Thymus (tissue), 11 donors: Measurements from ENCODE around the gene PRR33. TPM values are rescaled to one million over a fixed set of nuclear protein-coding genes. Genes with fewer than 3 reads are reported as not detected.
A peak's percentile ranks its signal among the peaks of the same experiment; 100 is the strongest.

Experiments used
- DNase-seq, 9 donors: peaks; one replicate each; pipeline ENCODE4 v3.0.0-alpha.2; 2013; ENCODE audit warnings: low spot score in 9 of 9, low read depth in 6 of 9, missing footprints in 1 of 9
- H3K27ac ChIP-seq, 2 donors: one replicate each; pipeline ENCODE4 v1.5.1; 2013; ENCODE audit warnings: control low read depth in 1 of 2, low read depth in 1 of 2, low read length in 1 of 2, mild to moderate bottlenecking in 1 of 2, moderate library complexity in 1 of 2
- H3K27me3 ChIP-seq, 2 donors: one replicate each; pipeline ENCODE4 v1.5.1; 2013; ENCODE audit warnings: low read length in 1 of 2; ENCODE audit not compliant: control insufficient read depth in 2 of 2, insufficient read depth in 1 of 2
- H3K36me3 ChIP-seq, 2 donors: one replicate each; pipeline ENCODE4 v1.5.1; 2013; ENCODE audit warnings: low read length in 1 of 2, mild to moderate bottlenecking in 1 of 2, moderate library complexity in 1 of 2; ENCODE audit not compliant: control insufficient read depth in 2 of 2, insufficient read depth in 2 of 2
- H3K4me1 ChIP-seq, 2 donors: one replicate each; pipeline ENCODE4 v1.5.1; 2013; ENCODE audit warnings: low read length in 2 of 2; ENCODE audit not compliant: control insufficient read depth in 2 of 2, insufficient read depth in 2 of 2
- H3K4me3 ChIP-seq, 2 donors: one replicate each; pipeline ENCODE4 v1.5.1; 2013; ENCODE audit warnings: low read length in 2 of 2, control low read depth in 1 of 2, mild to moderate bottlenecking in 1 of 2
- H3K9me3 ChIP-seq, 2 donors: one replicate each; pipeline ENCODE4 v1.5.1; 2013; ENCODE audit warnings: low read length in 1 of 2, mild to moderate bottlenecking in 1 of 2; ENCODE audit not compliant: control insufficient read depth in 2 of 2, insufficient read depth in 1 of 2
- WGBS: extraction: QIAGEN DNeasy Blood & Tissue Kit; methylation state at CpG from one replicate; pipeline ENCODE4 v1.1.7; 2013; 5-methylcytosine and 5-hydroxymethylcytosine counted together
- polyA plus RNA-seq: library from polyadenylated mRNA; stranded (reverse); fragments of 200-250 nt; gene quantifications from one replicate; pipeline ENCODE4 v1.2.3, GENCODE V29; 2013
- total RNA-seq: library from RNA; stranded (reverse); fragments of 120-200 nt; gene quantifications from one replicate; pipeline ENCODE4 v1.2.4, GENCODE V29; 2013
- donor health status: healthy.

Gene PRR33
- total and polyA plus RNA-seq, 2 donors = 0.18 TPM; not detected in 1

DNA sequence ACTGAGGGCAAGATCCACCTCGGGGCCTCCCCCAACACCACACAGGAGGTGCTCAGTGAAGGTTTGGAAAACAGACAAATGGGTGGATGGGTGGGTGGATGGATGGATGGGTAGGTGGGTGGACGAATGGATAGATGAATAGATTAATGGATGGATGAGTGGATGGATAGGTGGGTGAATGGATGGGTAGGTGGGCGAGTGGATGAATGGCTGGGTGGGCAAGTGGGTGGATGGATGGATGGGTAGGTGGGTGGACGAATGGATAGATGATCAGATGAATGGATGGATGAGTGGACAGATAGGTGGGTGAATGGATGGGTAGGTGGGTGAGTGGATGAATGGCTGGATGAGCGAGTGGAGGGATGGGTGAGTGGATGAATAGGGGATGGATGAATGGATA is 863 bp upstream of the PRR33 start:
- DNase-seq = no peak
- Histone ChIP-seq H3K4me3 (no peak overlapping the region), H3K27ac (no peak overlapping the region), H3K9me3 (no peaks in the 10 kb centered on the region), H3K4me1 (peaks cover 6 to 50% of the 10 kb centered on the region in 2 donors), H3K36me3 (peaks cover 3 to 5% of the 10 kb centered on the region in 2 donors), H3K27me3 (peaks cover 0 to 7% of the 10 kb centered on the region in 2 donors)
- 97% methylated on average over 5 of the region's 5 CpGs for WGBS

DNA sequence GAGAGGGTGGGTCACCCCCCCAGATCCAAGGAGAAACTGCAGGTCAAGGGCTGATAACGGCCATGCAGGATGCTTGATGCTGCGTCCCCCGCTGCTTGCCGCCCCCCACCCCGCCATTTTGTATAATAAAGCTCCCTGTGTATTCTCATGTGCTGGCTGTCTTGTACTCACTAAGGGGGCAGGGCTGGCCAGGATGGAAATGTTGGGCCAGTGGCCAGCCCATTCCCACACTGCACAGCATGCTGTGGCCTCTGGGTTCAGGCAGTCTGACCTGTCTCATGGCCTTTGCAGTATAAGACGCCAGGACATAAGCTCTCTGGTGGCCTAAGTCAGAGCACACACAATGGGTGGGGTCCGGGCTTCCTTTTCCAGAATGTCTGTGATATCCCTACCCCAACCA is 421 bp upstream of the PRR33 start:
- Histone ChIP-seq H3K36me3 (peaks cover 3 to 8% of the 10 kb centered on the region in 2 donors), H3K27ac (no peak overlapping the region), H3K4me1 (peaks cover 6 to 45% of the 10 kb centered on the region in 2 donors), H3K27me3 (peaks cover 0 to 7% of the 10 kb centered on the region in 2 donors), H3K4me3 (no peak overlapping the region), H3K9me3 (no peaks in the 10 kb centered on the region)
- 98% methylated on average over 7 of the region's 7 CpGs for WGBS
- DNase-seq = no peak

GRCh38 chr11:1890856-1891830 is 552 bp downstream of the PRR33 start:
- Histone ChIP-seq H3K27ac (peak overlapping the region in 1 of 2 donors; percentile 32), H3K36me3 (peaks cover 3 to 8% of the 10 kb centered on the region in 2 donors), H3K9me3 (no peaks in the 10 kb centered on the region), H3K4me3 (peak overlapping the region in 1 of 2 donors; percentile 48), H3K4me1 (peaks cover 6 to 41% of the 10 kb centered on the region in 2 donors), H3K27me3 (peaks cover 0 to 7% of the 10 kb centered on the region in 2 donors)
- 24% methylated on average over 34 of the region's 34 CpGs for WGBS
- DNase-seq = no peak

- WGBS = 20% methylated on average over 33 of the region's 33 CpGs
- Histone ChIP-seq H3K27ac (peak overlapping the region in 1 of 2 donors; percentile 77), H3K27me3 (peaks cover 0 to 7% of the 10 kb centered on the region in 2 donors), H3K36me3 (peaks cover 8 to 12% of the 10 kb centered on the region in 2 donors), H3K4me3 (peak overlapping the region; percentile 28 to 48), H3K9me3 (no peaks in the 10 kb centered on the region), H3K4me1 (peaks cover 6 to 41% of the 10 kb centered on the region in 2 donors)
- DNase-seq = peak in 1 of 9 donors; percentile 35
These were observed 1.5 kb downstream of the PRR33 start for GRCh38 chr11:1889941-1890855.

DNA sequence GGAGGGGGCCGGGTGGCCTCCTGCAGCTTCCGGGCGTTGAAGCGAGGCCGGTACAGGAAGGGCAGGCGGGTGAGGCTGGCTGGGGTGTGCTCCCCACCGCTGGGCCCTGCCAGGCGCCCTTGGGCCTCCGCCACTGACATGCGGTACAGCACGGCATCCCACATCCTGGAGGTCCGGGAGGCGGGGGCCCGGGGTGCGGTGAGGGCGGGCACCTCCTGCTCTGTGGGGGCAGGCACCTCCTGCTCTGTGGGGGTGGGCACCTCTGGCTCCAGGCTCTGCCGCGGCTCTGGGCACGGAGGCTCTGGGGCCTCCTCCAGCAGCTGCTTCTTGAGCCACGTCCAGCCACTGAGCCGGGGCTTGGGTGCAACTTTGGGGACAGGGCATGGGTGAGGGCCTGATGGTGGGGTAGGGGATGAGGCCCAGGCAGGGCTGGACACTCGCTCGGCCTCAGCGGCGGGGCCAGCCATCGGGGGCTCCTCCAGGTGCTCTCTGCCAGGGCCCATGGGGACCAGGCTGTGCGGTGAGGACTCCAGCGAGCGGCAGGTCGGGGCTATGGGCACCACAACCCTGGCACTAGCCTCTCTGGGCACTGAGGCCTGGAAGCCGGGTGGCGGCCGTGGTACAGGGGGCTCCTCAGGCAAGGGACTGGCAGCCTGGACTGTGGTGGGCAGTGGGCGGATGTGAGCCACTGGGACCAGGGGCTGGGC is 2.3 kb downstream of the PRR33 start:
- H3K4me1 ChIP-seq = peaks cover 6 to 41% of the 10 kb centered on the region in 2 donors
- peaks cover 0 to 7% of the 10 kb centered on the region in 2 donors for H3K27me3 ChIP-seq
- DNase-seq = peak in 5 of 9 donors; percentile 53 to 80 (median 67)
- peak overlapping the region; percentile 69 to 77 for H3K27ac ChIP-seq
- H3K9me3 ChIP-seq = no peaks in the 10 kb centered on the region
- peaks cover 12 to 20% of the 10 kb centered on the region in 2 donors for H3K36me3 ChIP-seq
- peak overlapping the region; percentile 28 to 48 for H3K4me3 ChIP-seq
- 13% methylated on average over 34 of the region's 34 CpGs for WGBS

- Histone ChIP-seq H3K27ac (peak overlapping the region; percentile 57 to 69), H3K36me3 (peaks cover 14 to 25% of the 10 kb centered on the region in 2 donors), H3K27me3 (peaks cover 0 to 7% of the 10 kb centered on the region in 2 donors), H3K9me3 (no peaks in the 10 kb centered on the region), H3K4me3 (no peak overlapping the region), H3K4me1 (peaks cover 6 to 41% of the 10 kb centered on the region in 2 donors)
- WGBS = 45% methylated on average over 6 of the region's 6 CpGs
- no peak for DNase-seq
These were observed 2.9 kb downstream of the PRR33 start for GRCh38 chr11:1888811-1889210.

GRCh38 chr11:1888347-1888753 is 3.3 kb downstream of the PRR33 start:
- H3K9me3 ChIP-seq = no peaks in the 10 kb centered on the region
- peaks cover 0 to 7% of the 10 kb centered on the region in 2 donors for H3K27me3 ChIP-seq
- H3K36me3 ChIP-seq = peaks cover 18 to 30% of the 10 kb centered on the region in 2 donors
- no peak for DNase-seq
- H3K4me3 ChIP-seq = no peak overlapping the region
- peaks cover 6 to 42% of the 10 kb centered on the region in 2 donors for H3K4me1 ChIP-seq
- H3K27ac ChIP-seq = peak overlapping the region in 1 of 2 donors; percentile 42
- 48% methylated on average over 9 of the region's 9 CpGs for WGBS
